K562 (cell line): ENCODE results near the gene RAPGEF5. TPM values are rescaled to one million over a fixed set of nuclear protein-coding genes. Genes with fewer than 3 reads are reported as not detected.

Source experiments
- HDAC1 ChIP-seq, 2 experiments: fragments of 450-650 bp; IDR thresholded peaks; 2 replicates each; pipeline ENCODE4 v1.6.1; 2016 to 2017; ENCODE audit warnings: inconsistent platforms in 1 of 2, mild to moderate bottlenecking in 1 of 2, moderate library complexity in 1 of 2
- IRF2 ChIP-seq: sonication (generic); formaldehyde crosslinking; IDR thresholded peaks from 2 replicates; pipeline ENCODE4 v1.8.1; 2022; ENCODE audit warnings: mild to moderate bottlenecking, missing genetic modification reagents
- JUN ChIP-seq, 2 experiments: sonication (generic) in 1 of 2; formaldehyde crosslinking in 1 of 2; IDR thresholded peaks; 2 replicates each; pipeline versions ENCODE4 v1.6.1 to v1.8.0; 2012 to 2022; ENCODE audit warnings: borderline replicate concordance in 2 of 2, mild to moderate bottlenecking in 2 of 2, improper control_type of control experiment in 1 of 2, low read depth in 1 of 2, low read length in 1 of 2, missing genetic modification reagents in 1 of 2
- NR2C1 ChIP-seq, 2 experiments: fragments of 450-650 bp; IDR thresholded peaks; 2 replicates each; pipeline ENCODE4 v1.6.1; 2017; ENCODE audit warnings: mild to moderate bottlenecking in 2 of 2, antibody characterized with exemption in 1 of 2, inconsistent platforms in 1 of 2, missing compliant biosample characterization in 1 of 2, missing genetic modification characterization in 1 of 2
- SAP30 ChIP-seq: fragments of 200-600 bp; sonication (generic); IDR thresholded peaks from 2 replicates; pipeline ENCODE4 v1.6.1; 2012; ENCODE audit warnings: borderline replicate concordance, low read depth, mild to moderate bottlenecking, moderate library complexity, low read length, control low read depth, inconsistent platforms; ENCODE audit not compliant: insufficient read depth, poor library complexity, severe bottlenecking
- SMARCE1 ChIP-seq: fragments of 450-650 bp; IDR thresholded peaks from 2 replicates; pipeline ENCODE4 v1.7.1; 2016; ENCODE audit warnings: mild to moderate bottlenecking
- ZNF766 ChIP-seq: fragments of 200-800 bp; sonication (Bioruptor generic); conservative IDR thresholded peaks from 2 replicates; pipeline ENCODE4 v1.6.1; 2016; ENCODE audit warnings: missing genetic modification characterization, missing compliant biosample characterization
- polyA plus RNA-seq, 8 experiments: library from polyadenylated mRNA; depleted of rRNA in 4 of 8; stranded (reverse) in 5 of 8; unstranded in 3 of 8; fragments of >200 nt; fragmentation: Nextera tagmentation in 2 of 8; fragmentation: Illumina TruSeq in 1 of 8; extraction: Ambion mirVana in 2 of 8; extraction: Trizol in 1 of 8; gene quantifications; 2 replicates each; pipeline versions ENCODE4 v1.2.1 to v1.2.3, GENCODE V29; 2011 to 2014; ENCODE audit warnings: inconsistent platforms in 1 of 8, missing spikeins in 1 of 8
- total RNA-seq, 7 experiments: library from RNA; depleted of rRNA in 6 of 7; stranded (reverse); fragments of >200 nt in 6 of 7; fragmentation: Illumina TruSeq in 2 of 7; extraction: Trizol in 2 of 7; gene quantifications; 2 replicates each; pipeline versions ENCODE4 v1.2.1 to v1.2.3, GENCODE V29; 2011 to 2021; ENCODE audit warnings: low replicate concordance in 1 of 7
- TF ChIP-seq, protein P1 (sequence below): fragments of 450-650 bp; IDR thresholded peaks from 2 replicates; pipeline ENCODE4 v1.6.1; 2017; ENCODE audit warnings: antibody characterized with exemption, mild to moderate bottlenecking
- TF ChIP-seq, protein P2 (sequence below), 3 experiments: fragments of 200-800 bp in 1 of 3; fragments of 250-450 bp in 1 of 3; fragments of 450-650 bp in 1 of 3; sonication (Bioruptor Pico) in 1 of 3; sonication (Bioruptor generic) in 1 of 3; formaldehyde crosslinking in 1 of 3; IDR thresholded peaks; 2 replicates each; pipeline versions ENCODE4 v1.6.1 to v1.8.0; 2016 to 2022; ENCODE audit warnings: mild to moderate bottlenecking in 2 of 3, missing genetic modification characterization in 2 of 3, missing compliant biosample characterization in 1 of 3, moderate library complexity in 1 of 3
- TF ChIP-seq, protein P3 (sequence below): sonication (generic); formaldehyde crosslinking; IDR thresholded peaks from 2 replicates; pipeline ENCODE4 v1.8.0; 2022; ENCODE audit warnings: missing genetic modification reagents, mild to moderate bottlenecking, moderate library complexity, borderline replicate concordance
- TF ChIP-seq, protein P4 (sequence below): sonication (generic); formaldehyde crosslinking; IDR thresholded peaks from 2 replicates; pipeline ENCODE4 v1.9.0; 2022; ENCODE audit warnings: mild to moderate bottlenecking, missing genetic modification reagents
- TF ChIP-seq, protein P5 (sequence below), 2 experiments: fragments of 200-800 bp in 1 of 2; sonication (Bioruptor generic) in 1 of 2; sonication (generic) in 1 of 2; formaldehyde crosslinking in 1 of 2; IDR thresholded peaks in 1 of 2; conservative IDR thresholded peaks in 1 of 2; 2 replicates each; pipeline versions ENCODE4 v1.5.0 to v1.6.1; 2016 to 2020; ENCODE audit warnings: missing compliant biosample characterization in 1 of 2, missing genetic modification characterization in 1 of 2, missing genetic modification reagents in 1 of 2

RAPGEF5 gene
- total and polyA plus RNA-seq, 9 of the 15 experiments (the other 6 are each of a cell fraction or from before 2014, with no cell fraction given), result 0.39 to 2.0 (median 1.1) TPM

DNA sequence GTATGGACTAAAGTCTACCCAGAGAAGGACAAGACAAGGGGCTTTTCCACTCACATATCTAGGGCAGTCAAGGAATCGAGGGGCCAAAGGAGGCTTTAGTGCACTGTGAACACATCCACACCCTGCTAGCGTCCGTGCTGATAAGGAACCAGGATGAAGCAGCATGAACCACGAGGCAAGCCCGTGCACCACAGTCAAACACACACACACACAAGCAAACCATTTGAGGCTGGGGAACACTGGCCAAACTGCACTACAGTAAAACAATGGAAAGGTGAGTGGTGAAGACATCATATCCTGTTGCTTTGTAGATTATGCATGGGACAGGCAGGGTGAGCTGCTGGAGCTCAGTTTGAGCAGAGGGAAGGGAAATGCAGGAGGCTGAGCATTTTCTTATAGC, 233.8 kb downstream of the RAPGEF5 start (continued):
- TF ChIP-seq, protein P1, sequence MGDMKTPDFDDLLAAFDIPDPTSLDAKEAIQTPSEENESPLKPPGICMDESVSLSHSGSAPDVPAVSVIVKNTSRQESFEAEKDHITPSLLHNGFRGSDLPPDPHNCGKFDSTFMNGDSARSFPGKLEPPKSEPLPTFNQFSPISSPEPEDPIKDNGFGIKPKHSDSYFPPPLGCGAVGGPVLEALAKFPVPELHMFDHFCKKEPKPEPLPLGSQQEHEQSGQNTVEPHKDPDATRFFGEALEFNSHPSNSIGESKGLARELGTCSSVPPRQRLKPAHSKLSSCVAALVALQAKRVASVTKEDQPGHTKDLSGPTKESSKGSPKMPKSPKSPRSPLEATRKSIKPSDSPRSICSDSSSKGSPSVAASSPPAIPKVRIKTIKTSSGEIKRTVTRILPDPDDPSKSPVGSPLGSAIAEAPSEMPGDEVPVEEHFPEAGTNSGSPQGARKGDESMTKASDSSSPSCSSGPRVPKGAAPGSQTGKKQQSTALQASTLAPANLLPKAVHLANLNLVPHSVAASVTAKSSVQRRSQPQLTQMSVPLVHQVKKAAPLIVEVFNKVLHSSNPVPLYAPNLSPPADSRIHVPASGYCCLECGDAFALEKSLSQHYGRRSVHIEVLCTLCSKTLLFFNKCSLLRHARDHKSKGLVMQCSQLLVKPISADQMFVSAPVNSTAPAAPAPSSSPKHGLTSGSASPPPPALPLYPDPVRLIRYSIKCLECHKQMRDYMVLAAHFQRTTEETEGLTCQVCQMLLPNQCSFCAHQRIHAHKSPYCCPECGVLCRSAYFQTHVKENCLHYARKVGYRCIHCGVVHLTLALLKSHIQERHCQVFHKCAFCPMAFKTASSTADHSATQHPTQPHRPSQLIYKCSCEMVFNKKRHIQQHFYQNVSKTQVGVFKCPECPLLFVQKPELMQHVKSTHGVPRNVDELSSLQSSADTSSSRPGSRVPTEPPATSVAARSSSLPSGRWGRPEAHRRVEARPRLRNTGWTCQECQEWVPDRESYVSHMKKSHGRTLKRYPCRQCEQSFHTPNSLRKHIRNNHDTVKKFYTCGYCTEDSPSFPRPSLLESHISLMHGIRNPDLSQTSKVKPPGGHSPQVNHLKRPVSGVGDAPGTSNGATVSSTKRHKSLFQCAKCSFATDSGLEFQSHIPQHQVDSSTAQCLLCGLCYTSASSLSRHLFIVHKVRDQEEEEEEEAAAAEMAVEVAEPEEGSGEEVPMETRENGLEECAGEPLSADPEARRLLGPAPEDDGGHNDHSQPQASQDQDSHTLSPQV, result peak; percentile 98
- TF ChIP-seq, protein P2, sequence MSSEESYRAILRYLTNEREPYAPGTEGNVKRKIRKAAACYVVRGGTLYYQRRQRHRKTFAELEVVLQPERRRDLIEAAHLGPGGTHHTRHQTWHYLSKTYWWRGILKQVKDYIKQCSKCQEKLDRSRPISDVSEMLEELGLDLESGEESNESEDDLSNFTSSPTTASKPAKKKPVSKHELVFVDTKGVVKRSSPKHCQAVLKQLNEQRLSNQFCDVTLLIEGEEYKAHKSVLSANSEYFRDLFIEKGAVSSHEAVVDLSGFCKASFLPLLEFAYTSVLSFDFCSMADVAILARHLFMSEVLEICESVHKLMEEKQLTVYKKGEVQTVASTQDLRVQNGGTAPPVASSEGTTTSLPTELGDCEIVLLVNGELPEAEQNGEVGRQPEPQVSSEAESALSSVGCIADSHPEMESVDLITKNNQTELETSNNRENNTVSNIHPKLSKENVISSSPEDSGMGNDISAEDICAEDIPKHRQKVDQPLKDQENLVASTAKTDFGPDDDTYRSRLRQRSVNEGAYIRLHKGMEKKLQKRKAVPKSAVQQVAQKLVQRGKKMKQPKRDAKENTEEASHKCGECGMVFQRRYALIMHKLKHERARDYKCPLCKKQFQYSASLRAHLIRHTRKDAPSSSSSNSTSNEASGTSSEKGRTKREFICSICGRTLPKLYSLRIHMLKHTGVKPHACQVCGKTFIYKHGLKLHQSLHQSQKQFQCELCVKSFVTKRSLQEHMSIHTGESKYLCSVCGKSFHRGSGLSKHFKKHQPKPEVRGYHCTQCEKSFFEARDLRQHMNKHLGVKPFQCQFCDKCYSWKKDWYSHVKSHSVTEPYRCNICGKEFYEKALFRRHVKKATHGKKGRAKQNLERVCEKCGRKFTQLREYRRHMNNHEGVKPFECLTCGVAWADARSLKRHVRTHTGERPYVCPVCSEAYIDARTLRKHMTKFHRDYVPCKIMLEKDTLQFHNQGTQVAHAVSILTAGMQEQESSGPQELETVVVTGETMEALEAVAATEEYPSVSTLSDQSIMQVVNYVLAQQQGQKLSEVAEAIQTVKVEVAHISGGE (CRISPR knock-in tag; IDR thresholded peaks at IDR 0.05), result peak in 1 of 3 experiments; percentile 59; a peak in 1 of 6 replicates
- TF ChIP-seq, protein P3, sequence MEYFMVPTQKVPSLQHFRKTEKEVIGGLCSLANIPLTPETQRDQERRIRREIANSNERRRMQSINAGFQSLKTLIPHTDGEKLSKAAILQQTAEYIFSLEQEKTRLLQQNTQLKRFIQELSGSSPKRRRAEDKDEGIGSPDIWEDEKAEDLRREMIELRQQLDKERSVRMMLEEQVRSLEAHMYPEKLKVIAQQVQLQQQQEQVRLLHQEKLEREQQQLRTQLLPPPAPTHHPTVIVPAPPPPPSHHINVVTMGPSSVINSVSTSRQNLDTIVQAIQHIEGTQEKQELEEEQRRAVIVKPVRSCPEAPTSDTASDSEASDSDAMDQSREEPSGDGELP (CRISPR knock-in tag), result peak; percentile 31; the same call in 1 of the 2 replicates
- TF ChIP-seq SAP30 (no peak), SMARCE1 (0 out of 2 replicates have a peak, but pooled peaks have one; percentile 39), NR2C1 (IDR thresholded peaks at IDR 0.05) (no peak), NR2C1 (tag; IDR thresholded peaks at IDR 0.05) (peak; percentile 36; the same call in 1 of the 2 replicates), IRF2 (no peak), JUN (IDR thresholded peaks at IDR 0.05; ENCODE audit: borderline replicate concordance, low read depth, low read length) (peak; percentile 47; the same call in 1 of the 2 replicates), JUN (CRISPR knock-in tag; IDR thresholded peaks at IDR 0.05; ENCODE audit: borderline replicate concordance) (no peak), HDAC1 (IDR thresholded peaks at IDR 0.05) (peak in 1 of 2 experiments; percentile 28; a peak in 1 of 4 replicates), ZNF766 (CRISPR knock-in tag) (0 out of 2 replicates have a peak, but pooled peaks have one; percentile 59)
- TF ChIP-seq, protein P4, sequence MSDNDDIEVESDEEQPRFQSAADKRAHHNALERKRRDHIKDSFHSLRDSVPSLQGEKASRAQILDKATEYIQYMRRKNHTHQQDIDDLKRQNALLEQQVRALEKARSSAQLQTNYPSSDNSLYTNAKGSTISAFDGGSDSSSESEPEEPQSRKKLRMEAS (CRISPR knock-in tag), result peak; percentile 93
- TF ChIP-seq, protein P5, sequence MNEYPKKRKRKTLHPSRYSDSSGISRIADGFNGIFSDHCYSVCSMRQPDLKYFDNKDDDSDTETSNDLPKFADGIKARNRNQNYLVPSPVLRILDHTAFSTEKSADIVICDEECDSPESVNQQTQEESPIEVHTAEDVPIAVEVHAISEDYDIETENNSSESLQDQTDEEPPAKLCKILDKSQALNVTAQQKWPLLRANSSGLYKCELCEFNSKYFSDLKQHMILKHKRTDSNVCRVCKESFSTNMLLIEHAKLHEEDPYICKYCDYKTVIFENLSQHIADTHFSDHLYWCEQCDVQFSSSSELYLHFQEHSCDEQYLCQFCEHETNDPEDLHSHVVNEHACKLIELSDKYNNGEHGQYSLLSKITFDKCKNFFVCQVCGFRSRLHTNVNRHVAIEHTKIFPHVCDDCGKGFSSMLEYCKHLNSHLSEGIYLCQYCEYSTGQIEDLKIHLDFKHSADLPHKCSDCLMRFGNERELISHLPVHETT (CRISPR knock-in tag; conservative IDR thresholded peaks at IDR 0.05 in 1 of 2, IDR thresholded peaks at IDR 0.05 in 1 of 2), result peak in 1 of 2 experiments; percentile 50; a peak in 1 of 4 replicates
